Upper lobe of right lung (tissue), 1 donor: ENCODE results near the gene CPNE7. TPM values are rescaled to one million over a fixed set of nuclear protein-coding genes. Genes with fewer than 3 reads are reported as not detected.

Source experiments
- ATAC-seq: fragments of 200-7000 bp; cut with Tn5 transposase; one replicate; pipeline ENCODE4 v1.9.1; 2020; ENCODE audit warnings: mild to moderate bottlenecking, moderate library complexity
- DNase-seq: peaks from one replicate; pipeline ENCODE4 v3.0.0-alpha.2; 2020
- H3K27ac ChIP-seq: fragments of 200-600 bp; one replicate; pipeline ENCODE4 v1.8.0; 2022
- H3K27me3 ChIP-seq: fragments of 200-600 bp; one replicate; pipeline ENCODE4 v1.8.0; 2022; ENCODE audit warnings: mild to moderate bottlenecking
- H3K36me3 ChIP-seq: fragments of 200-600 bp; one replicate; pipeline ENCODE4 v1.8.0; 2022
- H3K4me1 ChIP-seq: fragments of 200-600 bp; one replicate; pipeline ENCODE4 v1.8.0; 2022
- H3K4me3 ChIP-seq: fragments of 200-600 bp; one replicate; pipeline ENCODE4 v1.8.0; 2022; ENCODE audit warnings: mild to moderate bottlenecking
- H3K9me3 ChIP-seq: fragments of 200-600 bp; one replicate; pipeline ENCODE4 v1.8.0; 2022
- CTCF ChIP-seq: fragments of 200-600 bp; IDR thresholded peaks from one replicate; pipeline ENCODE4 v1.8.0; 2022; ENCODE audit warnings: antibody characterized with exemption
- intact Hi-C: fragments of 100-400 bp; cut with DNase I; formaldehyde crosslinking; loops from one replicate; pipeline ENCODE4 v1.11.0; 2022
- total RNA-seq: library from RNA; stranded (reverse); fragmentation: NEBNext Ultra II Directional; extraction: Animal tissue kit (Norgen Biotek cat#: 25700); gene quantifications from one replicate; pipeline ENCODE4 v1.2.1, GENCODE V29; 2021
- donor health status: DM: no; HTN: yes; CAD: no; lungs with severe emphysema.

Gene CPNE7
- total RNA-seq, 1 donor from 2014 or later, result 4.8 TPM

- no peak for ATAC-seq
- no peak for DNase-seq
- Histone ChIP-seq H3K4me1 (peaks cover 14% of the 10 kb centered on the region), H3K4me3 (no peak overlapping the region), H3K36me3 (no peaks in the 10 kb centered on the region), H3K27me3 (no peaks in the 10 kb centered on the region), H3K9me3 (no peaks in the 10 kb centered on the region), H3K27ac (peak overlapping the region; percentile 60)
- no peak for TF ChIP-seq CTCF
- intact Hi-C loops, result no loop called here
Measured at GRCh38 chr16:89582614-89583196, 7.1 kb downstream of the CPNE7 start.

GRCh38 chr16:89583197-89583894, 7.8 kb downstream of the CPNE7 start:
- Histone ChIP-seq H3K4me3 (no peak overlapping the region), H3K27ac (no peak overlapping the region), H3K36me3 (no peaks in the 10 kb centered on the region), H3K9me3 (no peaks in the 10 kb centered on the region), H3K4me1 (peaks cover 14% of the 10 kb centered on the region), H3K27me3 (no peaks in the 10 kb centered on the region)
- DNase-seq, result no peak
- ATAC-seq, result no peak
- intact Hi-C loops, result no loop called here
- no peak for TF ChIP-seq CTCF

GRCh38 chr16:89583895-89584644, 8.5 kb downstream of the CPNE7 start:
- H3K4me1 ChIP-seq, result peaks cover 14% of the 10 kb centered on the region
- H3K9me3 ChIP-seq, result no peaks in the 10 kb centered on the region
- ATAC-seq, result no peak
- no peaks in the 10 kb centered on the region for H3K27me3 ChIP-seq
- no peak overlapping the region for H3K27ac ChIP-seq
- no peak for DNase-seq
- intact Hi-C loops, result no loop called here
- TF ChIP-seq CTCF, result no peak
- no peak overlapping the region for H3K4me3 ChIP-seq
- H3K36me3 ChIP-seq, result no peaks in the 10 kb centered on the region

GRCh38 chr16:89584768-89585549, 9.4 kb downstream of the CPNE7 start:
- DNase-seq (no peak), ATAC-seq (no peak)
- H3K27me3 ChIP-seq, result no peaks in the 10 kb centered on the region
- no peak overlapping the region for H3K27ac ChIP-seq
- H3K4me1 ChIP-seq, result peaks cover 14% of the 10 kb centered on the region
- H3K36me3 ChIP-seq, result no peaks in the 10 kb centered on the region
- no peak overlapping the region for H3K4me3 ChIP-seq
- intact Hi-C loops, result no loop called here
- no peak for TF ChIP-seq CTCF
- no peaks in the 10 kb centered on the region for H3K9me3 ChIP-seq

- H3K27me3 ChIP-seq, result no peaks in the 10 kb centered on the region
- no peak for DNase-seq
Measured at GRCh38 chr16:89586218-89586617, 10.7 kb downstream of the CPNE7 start.

More at GRCh38 chr16:89586218-89586617, 10.7 kb downstream of the CPNE7 start:
- no peak for ATAC-seq
- no peak overlapping the region for H3K27ac ChIP-seq
- H3K36me3 ChIP-seq, result no peaks in the 10 kb centered on the region
- TF ChIP-seq CTCF, result no peak
- no peaks in the 10 kb centered on the region for H3K9me3 ChIP-seq
- intact Hi-C loops, result no loop called here
- H3K4me3 ChIP-seq, result no peak overlapping the region
- H3K4me1 ChIP-seq, result peaks cover 14% of the 10 kb centered on the region
